Measurements from ENCODE around the gene DCTN1. TPM values are rescaled to one million over a fixed set of nuclear protein-coding genes. Genes with fewer than 3 reads are reported as not detected.

DCTN1 gene
- total RNA-seq, 1 experiment from 2014 or later = 150 TPM

DNA sequence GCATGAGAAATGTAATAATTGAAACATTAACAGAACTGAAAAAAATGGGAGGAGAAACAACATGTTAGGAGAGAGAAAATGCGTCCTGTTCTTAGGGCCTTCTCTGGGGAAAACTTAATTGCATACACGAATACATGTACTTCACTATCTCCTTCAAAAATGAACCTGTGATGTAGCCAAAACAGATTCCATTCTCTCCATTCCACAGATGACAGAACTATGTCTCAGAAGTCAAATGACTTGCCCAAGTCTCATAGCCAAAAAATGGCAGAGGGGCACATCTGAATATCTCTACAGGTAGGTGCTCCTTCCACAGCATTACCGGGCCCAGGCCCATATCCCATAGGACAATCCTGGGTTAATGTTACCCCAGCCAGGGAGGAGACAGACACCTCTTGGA lies 3.9 kb upstream of the DCTN1 start:
- DNase-seq = no peak
- Histone ChIP-seq H3K9me3 (no peaks in the 10 kb centered on the region), H3K27me3 (no peaks in the 10 kb centered on the region), H3K36me3 (peaks cover 10% of the 10 kb centered on the region), H3K4me3 (no peak overlapping the region)

DNA sequence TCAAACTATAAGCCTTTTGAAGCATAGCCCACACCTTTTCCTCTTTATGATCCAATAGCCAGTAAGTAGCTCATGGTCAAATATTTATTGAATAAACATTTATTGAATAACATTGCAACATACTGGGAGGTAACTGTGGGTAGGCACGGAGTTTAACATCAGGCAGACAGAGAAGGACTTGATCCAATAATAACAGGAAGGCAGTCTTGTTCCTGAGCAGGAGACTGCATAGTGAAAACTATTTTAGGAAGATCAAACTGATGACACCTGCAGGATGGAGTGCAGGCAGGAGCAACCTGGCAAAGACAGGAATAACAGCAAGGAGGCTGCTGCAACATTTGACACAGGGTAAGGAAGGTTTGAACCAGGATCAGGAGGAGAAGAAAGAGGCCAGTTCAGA lies 3.1 kb upstream of the DCTN1 start:
- Histone ChIP-seq H3K9me3 (no peaks in the 10 kb centered on the region), H3K36me3 (peaks cover 10% of the 10 kb centered on the region), H3K27me3 (no peaks in the 10 kb centered on the region), H3K4me3 (no peak overlapping the region)
- DNase-seq = peak; percentile 11

DNA sequence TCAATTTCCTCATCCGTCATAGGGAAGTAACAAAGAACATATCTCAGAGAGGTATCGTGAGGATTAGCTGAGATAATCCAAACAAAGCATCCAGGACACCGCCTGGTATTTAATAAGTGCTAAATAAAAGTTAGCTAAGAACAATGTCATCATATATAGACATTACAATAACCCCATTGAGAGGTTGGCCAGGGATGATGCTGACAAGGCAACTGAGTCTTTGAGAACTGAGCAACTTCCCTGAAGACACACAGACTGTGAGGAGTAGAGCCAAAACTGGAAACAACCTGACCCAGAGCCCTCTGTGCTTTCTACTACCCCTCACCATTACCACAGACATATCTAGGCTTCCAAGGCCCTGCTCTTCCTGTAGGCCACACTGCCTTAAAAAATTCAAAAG lies 1.6 kb upstream of the DCTN1 start:
- Histone ChIP-seq H3K9me3 (no peaks in the 10 kb centered on the region), H3K27me3 (no peaks in the 10 kb centered on the region), H3K4me3 (no peak overlapping the region), H3K36me3 (peaks cover 16% of the 10 kb centered on the region)
- DNase-seq = no peak

DNA sequence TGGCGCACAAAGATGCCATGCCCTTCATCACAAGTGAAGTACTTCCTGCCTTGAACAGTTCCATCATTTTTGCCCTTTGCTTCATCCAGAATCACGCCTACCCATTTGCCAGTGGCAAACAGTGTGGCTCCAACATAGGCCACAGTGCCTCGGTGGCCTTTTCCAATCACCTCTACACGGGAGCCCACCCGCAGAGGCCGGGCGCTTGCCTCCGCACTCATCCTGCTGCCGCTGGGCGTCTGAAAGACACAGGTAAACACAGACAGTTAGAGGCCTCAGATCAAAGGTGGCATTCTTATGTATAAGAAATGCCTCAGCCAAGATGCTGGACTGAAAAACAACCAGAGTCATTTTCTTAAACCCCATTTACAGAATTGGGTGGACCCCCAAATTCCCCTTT lies 2.1 kb downstream of the DCTN1 start:
- no peak for DNase-seq
- H3K4me3 ChIP-seq = no peak overlapping the region
- no peaks in the 10 kb centered on the region for H3K27me3 ChIP-seq
- H3K36me3 ChIP-seq = peaks cover 11% of the 10 kb centered on the region
- no peaks in the 10 kb centered on the region for H3K9me3 ChIP-seq

GRCh38 chr2:74375838-74376237 lies 4.3 kb downstream of the DCTN1 start:
- Histone ChIP-seq H3K4me3 (no peak overlapping the region), H3K36me3 (peaks cover 7% of the 10 kb centered on the region), H3K27me3 (no peaks in the 10 kb centered on the region), H3K9me3 (no peaks in the 10 kb centered on the region)
- no peak for DNase-seq

DNA sequence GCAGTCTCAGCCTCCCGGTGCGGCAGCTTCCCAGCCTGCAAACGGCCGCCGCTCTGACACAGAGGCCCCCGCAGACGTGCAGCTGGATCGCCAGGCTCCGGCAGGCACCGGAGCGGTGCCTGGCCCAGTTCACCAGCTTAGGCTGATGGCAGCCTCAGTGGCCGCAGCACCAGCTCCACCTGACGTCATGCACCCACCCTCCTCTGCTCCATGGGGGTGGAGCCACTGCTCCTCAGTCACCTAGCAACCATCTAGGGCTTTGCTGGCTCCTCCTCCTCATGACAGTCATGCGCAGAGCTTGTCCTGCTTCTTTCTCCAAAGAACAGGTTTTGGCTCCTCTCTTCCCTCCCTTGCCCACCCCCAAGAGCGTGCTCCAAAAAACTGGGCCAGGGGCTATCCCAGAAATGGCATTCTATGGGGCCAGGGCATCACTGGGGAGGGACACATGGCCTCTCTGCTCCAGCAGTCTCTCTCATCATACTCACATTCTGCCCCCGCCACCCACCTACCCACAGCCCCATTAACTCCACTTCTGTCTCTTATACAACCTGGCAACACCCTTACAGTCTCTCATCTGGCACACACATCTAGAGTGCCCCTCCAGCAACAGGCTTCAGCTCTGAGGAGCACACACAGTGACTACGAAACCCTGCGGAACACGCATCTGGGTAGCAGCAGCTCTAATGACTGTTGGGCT lies 5.5 kb downstream of the DCTN1 start:
- Histone ChIP-seq H3K4me3 (no peak overlapping the region), H3K36me3 (peaks cover 13% of the 10 kb centered on the region), H3K27me3 (no peaks in the 10 kb centered on the region), H3K9me3 (no peaks in the 10 kb centered on the region)
- DNase-seq = no peak

DNA sequence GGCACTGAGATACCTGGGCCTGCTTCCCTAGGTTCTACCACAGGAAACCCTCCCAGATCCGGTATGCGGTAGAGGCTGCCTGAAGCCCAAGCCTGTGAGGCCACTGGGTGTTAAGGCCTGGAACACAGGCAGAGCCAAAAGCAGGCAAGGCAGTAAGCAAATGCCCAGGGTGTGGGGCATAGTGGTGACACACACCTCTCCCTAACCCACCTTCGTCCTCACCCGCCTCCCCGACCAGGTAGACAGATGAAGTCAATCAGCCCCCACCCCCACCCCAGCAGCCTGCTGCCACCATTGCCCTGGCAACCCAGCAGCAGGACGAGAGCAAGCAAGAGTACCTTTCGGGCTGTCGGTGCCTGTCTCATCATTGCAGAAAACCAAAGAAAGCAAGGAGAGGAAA lies 6.1 kb downstream of the DCTN1 start:
- Histone ChIP-seq H3K27me3 (no peaks in the 10 kb centered on the region), H3K36me3 (peaks cover 13% of the 10 kb centered on the region), H3K9me3 (no peaks in the 10 kb centered on the region), H3K4me3 (no peak overlapping the region)
- DNase-seq = no peak

DNA sequence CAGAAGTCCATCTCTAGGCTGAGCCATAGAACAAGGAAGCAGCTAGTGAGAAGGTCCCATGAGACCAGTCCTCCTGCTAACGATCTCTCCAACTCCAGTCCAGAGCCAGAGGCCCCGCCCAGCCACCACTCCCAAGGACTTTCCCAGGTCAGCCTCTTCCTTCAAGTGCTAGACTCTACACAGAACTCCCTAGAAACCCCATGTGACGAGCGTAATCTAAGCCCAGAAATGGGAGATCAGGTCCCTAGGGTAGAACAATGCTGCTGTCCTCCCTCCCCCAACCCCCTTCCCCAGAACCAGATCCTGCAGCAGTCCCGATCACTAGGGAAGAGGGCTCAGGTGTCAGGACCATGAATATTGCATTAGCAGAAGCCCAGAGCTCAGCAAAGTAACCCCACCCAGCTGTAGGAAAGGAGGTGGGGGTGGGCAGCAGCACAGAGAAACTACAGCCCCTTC lies 6.9 kb downstream of the DCTN1 start:
- no peak for DNase-seq

DNA sequence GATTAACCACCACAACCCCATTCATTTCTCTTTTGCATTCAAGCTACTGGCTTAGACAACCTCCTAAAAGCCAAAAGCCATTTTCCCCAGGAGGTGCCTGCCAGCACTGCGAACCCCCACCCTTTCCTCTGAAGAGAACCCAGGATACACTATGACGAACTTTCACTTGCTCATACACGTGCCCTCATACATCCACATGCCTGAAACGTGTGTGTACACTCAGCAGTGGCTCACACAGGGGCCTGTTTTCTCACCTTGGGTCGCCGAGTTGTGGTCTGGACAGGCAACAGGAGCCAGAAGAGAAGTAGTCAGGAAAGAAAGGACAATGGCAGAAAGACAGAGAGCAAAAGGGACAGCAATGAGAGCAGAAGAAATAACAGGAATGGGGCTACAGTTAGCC lies 7.4 kb downstream of the DCTN1 start:
- Histone ChIP-seq H3K4me3 (no peak overlapping the region), H3K9me3 (no peaks in the 10 kb centered on the region), H3K36me3 (peaks cover 14% of the 10 kb centered on the region), H3K27me3 (no peaks in the 10 kb centered on the region)
- no peak for DNase-seq

More for the DNA sequence above, 6.9 kb downstream of the DCTN1 start:
- H3K27me3 ChIP-seq = no peaks in the 10 kb centered on the region
- H3K4me3 ChIP-seq = no peak overlapping the region
- no peaks in the 10 kb centered on the region for H3K9me3 ChIP-seq
- H3K36me3 ChIP-seq = peaks cover 13% of the 10 kb centered on the region

DNA sequence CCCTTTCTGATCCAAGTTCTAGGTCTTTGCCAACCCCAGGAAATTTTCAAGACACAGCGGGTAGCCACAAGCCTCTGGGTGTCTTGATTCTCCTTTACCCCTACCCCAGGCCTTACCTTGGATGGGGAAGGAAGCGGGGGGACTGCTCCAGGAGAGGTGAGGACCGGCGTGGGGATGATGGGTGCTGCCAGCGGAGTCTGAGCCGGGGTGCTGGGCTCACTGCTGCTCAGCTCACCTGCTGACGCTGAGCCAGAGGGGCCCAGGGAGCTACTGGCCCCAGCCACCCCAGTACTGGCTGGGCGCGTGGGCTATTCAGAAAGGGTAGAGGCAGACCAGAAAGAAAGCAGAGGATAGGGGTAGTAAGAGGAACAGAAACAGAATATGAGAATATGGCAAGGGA lies 8.7 kb downstream of the DCTN1 start:
- H3K9me3 ChIP-seq = no peaks in the 10 kb centered on the region
- H3K4me3 ChIP-seq = no peak overlapping the region
- no peaks in the 10 kb centered on the region for H3K27me3 ChIP-seq
- no peak for DNase-seq
- peaks cover 16% of the 10 kb centered on the region for H3K36me3 ChIP-seq

DNA sequence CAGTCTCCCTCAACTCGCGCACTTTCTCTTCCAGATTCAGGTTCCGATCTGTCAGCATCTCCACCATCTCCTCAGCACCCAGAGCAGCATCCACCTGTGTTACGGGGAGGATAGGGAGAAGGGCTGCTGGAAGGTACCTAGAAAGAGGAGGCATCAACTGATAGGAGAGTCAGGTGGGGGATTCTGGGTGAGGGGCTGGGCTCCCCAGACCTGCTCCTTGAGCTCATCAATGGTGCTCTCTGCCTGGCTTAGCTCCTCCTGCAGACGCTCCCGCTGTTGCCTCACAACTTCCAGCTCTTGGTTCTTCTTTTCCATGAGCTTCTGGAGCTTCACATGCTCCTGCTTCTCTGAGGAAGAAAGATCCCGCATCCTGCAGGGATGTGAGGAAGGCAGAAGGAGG lies 10.1 kb downstream of the DCTN1 start:
- Histone ChIP-seq H3K4me3 (no peak overlapping the region), H3K27me3 (no peaks in the 10 kb centered on the region), H3K9me3 (no peaks in the 10 kb centered on the region), H3K36me3 (peaks cover 18% of the 10 kb centered on the region)
- no peak for DNase-seq

DNA sequence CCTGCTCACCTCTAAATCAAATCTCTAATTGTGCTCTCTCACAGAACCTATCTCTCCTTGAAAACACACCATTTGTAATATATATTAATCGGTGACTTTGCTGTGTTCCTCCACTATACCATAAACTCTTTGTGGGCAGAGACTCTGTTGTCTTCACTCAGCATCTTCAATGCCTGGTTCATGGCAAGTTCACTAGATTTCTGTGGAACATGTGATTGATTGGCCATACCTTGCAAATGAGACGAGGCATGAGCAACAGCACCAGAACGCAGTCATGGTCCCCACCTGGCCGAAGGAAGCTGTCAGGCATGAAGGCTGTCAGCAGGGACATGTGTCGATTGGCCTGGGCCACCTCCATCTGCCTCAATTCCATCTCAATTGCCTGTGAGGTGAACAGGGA lies 11.6 kb downstream of the DCTN1 start:
- H3K9me3 ChIP-seq = no peaks in the 10 kb centered on the region

GRCh38 chr2:74367789-74368188 lies 12.3 kb downstream of the DCTN1 start:
- no peak overlapping the region for H3K4me3 ChIP-seq
- H3K9me3 ChIP-seq = no peaks in the 10 kb centered on the region
- no peak for DNase-seq
- no peaks in the 10 kb centered on the region for H3K27me3 ChIP-seq
- H3K36me3 ChIP-seq = peaks cover 32% of the 10 kb centered on the region

More for the DNA sequence above, 11.6 kb downstream of the DCTN1 start:
- DNase-seq = no peak
- H3K36me3 ChIP-seq = peaks cover 30% of the 10 kb centered on the region
- no peak overlapping the region for H3K4me3 ChIP-seq
- H3K27me3 ChIP-seq = no peaks in the 10 kb centered on the region

GRCh38 chr2:74366036-74366435 lies 14.1 kb downstream of the DCTN1 start:
- no peaks in the 10 kb centered on the region for H3K9me3 ChIP-seq
- DNase-seq = no peak
- H3K4me3 ChIP-seq = no peak overlapping the region
- H3K36me3 ChIP-seq = peaks cover 34% of the 10 kb centered on the region
- no peaks in the 10 kb centered on the region for H3K27me3 ChIP-seq

GRCh38 chr2:74364533-74365505 lies 15.3 kb downstream of the DCTN1 start:
- no peak for DNase-seq
- no peaks in the 10 kb centered on the region for H3K27me3 ChIP-seq
- H3K4me3 ChIP-seq = no peak overlapping the region
- H3K36me3 ChIP-seq = peaks cover 30% of the 10 kb centered on the region
- H3K9me3 ChIP-seq = no peaks in the 10 kb centered on the region

GRCh38 chr2:74361327-74361726 lies 18.8 kb downstream of the DCTN1 start:
- no peak for DNase-seq
- no peak overlapping the region for H3K4me3 ChIP-seq
- H3K36me3 ChIP-seq = peaks cover 20% of the 10 kb centered on the region

DNA sequence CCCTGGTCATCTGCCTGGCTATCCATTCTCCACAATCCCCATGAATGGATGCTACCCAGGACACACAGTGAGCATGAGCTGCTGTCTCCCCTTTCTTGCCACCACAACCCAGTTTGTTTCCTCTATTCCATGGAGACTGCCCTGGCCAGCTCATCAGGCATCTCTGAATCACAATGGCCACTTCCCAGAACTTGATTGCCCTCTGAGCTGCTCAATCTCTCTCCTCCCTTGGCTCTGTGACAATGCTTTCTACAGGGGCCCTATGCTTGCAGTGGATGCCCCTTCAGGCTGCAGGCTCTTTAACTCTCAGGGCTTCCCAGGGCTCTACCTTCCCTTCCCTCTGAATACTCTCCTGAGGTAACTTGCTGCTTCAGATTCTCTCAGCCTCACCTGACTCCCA lies 22.5 kb downstream of the DCTN1 start:
- Histone ChIP-seq H3K9me3 (no peaks in the 10 kb centered on the region), H3K36me3 (peaks cover 5% of the 10 kb centered on the region), H3K4me3 (no peak overlapping the region), H3K27me3 (no peaks in the 10 kb centered on the region)
- no peak for DNase-seq

More at GRCh38 chr2:74361327-74361726, 18.8 kb downstream of the DCTN1 start:
- Histone ChIP-seq H3K9me3 (no peaks in the 10 kb centered on the region), H3K27me3 (no peaks in the 10 kb centered on the region)

Measured in MG63 (cell line).